CD4-positive, alpha-beta T cell treated with Interleukin-10 for 1 hour (primary cell): ENCODE results near the gene MINPP1.

Source experiments
- DNase-seq: peaks from one replicate; pipeline ENCODE4 v3.0.0-alpha.2; 2020

MINPP1 gene

GRCh38 chr10:87523731-87524130 lies 19.0 kb downstream of the MINPP1 start:
- DNase-seq = no peak

- DNase-seq = no peak
These were observed 19.6 kb downstream of the MINPP1 start for GRCh38 chr10:87524296-87524695.

GRCh38 chr10:87531908-87532622 lies 27.4 kb downstream of the MINPP1 start:
- no peak for DNase-seq

- DNase-seq = no peak
These were observed 28.0 kb downstream of the MINPP1 start for GRCh38 chr10:87532696-87533095.

GRCh38 chr10:87534173-87534858 lies 29.6 kb downstream of the MINPP1 start:
- DNase-seq = no peak

- no peak for DNase-seq
These were observed 33.7 kb downstream of the MINPP1 start for GRCh38 chr10:87538092-87539015.

GRCh38 chr10:87541114-87541513 lies 36.4 kb downstream of the MINPP1 start:
- no peak for DNase-seq

- no peak for DNase-seq
These were observed 40.0 kb downstream of the MINPP1 start for GRCh38 chr10:87544721-87545120.

GRCh38 chr10:87545783-87546182 lies 41.1 kb downstream of the MINPP1 start:
- no peak for DNase-seq

GRCh38 chr10:87546210-87546609 lies 41.5 kb downstream of the MINPP1 start:
- peak; percentile 16 for DNase-seq

- DNase-seq = no peak
These were observed 42.3 kb downstream of the MINPP1 start for GRCh38 chr10:87546971-87547413.

- no peak for DNase-seq
These were observed 43.1 kb downstream of the MINPP1 start for GRCh38 chr10:87547734-87548311.

- DNase-seq = no peak
These were observed 46.0 kb downstream of the MINPP1 start for GRCh38 chr10:87550741-87551140.

- no peak for DNase-seq
These were observed 46.6 kb downstream of the MINPP1 start for GRCh38 chr10:87551326-87551725.

- DNase-seq = no peak
These were observed 47.7 kb downstream of the MINPP1 start for GRCh38 chr10:87552248-87552929.

- DNase-seq = no peak
These were observed 52.7 kb downstream of the MINPP1 start for GRCh38 chr10:87557409-87557808.

GRCh38 chr10:87558333-87558732 lies 53.6 kb downstream of the MINPP1 start:
- DNase-seq = no peak

- no peak for DNase-seq
These were observed 54.7 kb downstream of the MINPP1 start for GRCh38 chr10:87559392-87559791.

GRCh38 chr10:87560495-87561129 lies 55.9 kb downstream of the MINPP1 start:
- no peak for DNase-seq

- no peak for DNase-seq
These were observed 58.1 kb downstream of the MINPP1 start for GRCh38 chr10:87562750-87563149.

- DNase-seq = no peak
These were observed 60.3 kb downstream of the MINPP1 start for GRCh38 chr10:87565010-87565409.

GRCh38 chr10:87575851-87576250 lies 71.2 kb downstream of the MINPP1 start:
- DNase-seq = no peak
